Hepatocyte (in vitro differentiated cells): ENCODE results near the gene DIPK1A.

Experiments used
- CTCF ChIP-seq: fragments of 200-600 bp; sonication (generic); IDR thresholded peaks from 2 replicates; pipeline ENCODE4 v1.5.1; 2016; ENCODE audit warnings: antibody characterized with exemption, mild to moderate bottlenecking; ENCODE audit not compliant: poor library complexity
- EZH2 ChIP-seq: fragments of 200-600 bp; sonication (generic); IDR thresholded peaks from 2 replicates; pipeline ENCODE4 v1.6.1; 2016; ENCODE audit warnings: antibody characterized with exemption, mild to moderate bottlenecking, borderline replicate concordance

GRCh38 chr1:92961131-92961895 is at the start of gene DIPK1A:
- TF ChIP-seq CTCF (no peak), EZH2 (no peak)
